ENCODE measurements around the gene ATP2A1.
"Not testable (repeated sequence)": the region's sequence is repeated elsewhere in the genome, so short reads cannot be mapped to it uniquely, and the experiment has no call there.

Gene ATP2A1

GRCh38 chr16:28863929-28864793, 14.1 kb upstream of the ATP2A1 start:
- DNase-seq, result no peak

GRCh38 chr16:28865001-28865688, 13.1 kb upstream of the ATP2A1 start:
- DNase-seq, result no peak

- DNase-seq, result no peak
These were observed 12.4 kb upstream of the ATP2A1 start for GRCh38 chr16:28865722-28866453.

- no peak for DNase-seq
These were observed 11.9 kb upstream of the ATP2A1 start for GRCh38 chr16:28866454-28866804.

- no peak for DNase-seq
These were observed 11.0 kb upstream of the ATP2A1 start for GRCh38 chr16:28867241-28867640.

GRCh38 chr16:28867646-28868045, 10.6 kb upstream of the ATP2A1 start:
- DNase-seq, result not testable (repeated sequence)

- no peak for DNase-seq
These were observed 9.1 kb upstream of the ATP2A1 start for GRCh38 chr16:28869201-28869600.

GRCh38 chr16:28872952-28873351, 5.3 kb upstream of the ATP2A1 start:
- DNase-seq, result no peak

GRCh38 chr16:28873543-28874201, 4.6 kb upstream of the ATP2A1 start:
- peak; percentile 1 to 8 for DNase-seq

- DNase-seq, result no peak
These were observed 3.9 kb upstream of the ATP2A1 start for GRCh38 chr16:28874406-28874805.

GRCh38 chr16:28875134-28876018, 2.9 kb upstream of the ATP2A1 start:
- DNase-seq, result no peak

- no peak for DNase-seq
These were observed 2.1 kb upstream of the ATP2A1 start for GRCh38 chr16:28876019-28876659.

- no peak for DNase-seq
These were observed 1.2 kb upstream of the ATP2A1 start for GRCh38 chr16:28876973-28877654.

- DNase-seq, result no peak
These were observed 660 bp upstream of the ATP2A1 start for GRCh38 chr16:28877655-28878000.

- DNase-seq, result peak in 1 of 2 experiments; percentile 27
These were observed 1.1 kb downstream of the ATP2A1 start for GRCh38 chr16:28879261-28879840.

- peak; percentile 69 to 71 for DNase-seq
These were observed 1.7 kb downstream of the ATP2A1 start for GRCh38 chr16:28879841-28880588.

GRCh38 chr16:28880589-28880915, 2.3 kb downstream of the ATP2A1 start:
- no peak for DNase-seq

GRCh38 chr16:28880955-28881354, 2.7 kb downstream of the ATP2A1 start:
- DNase-seq, result no peak

GRCh38 chr16:28881565-28881964, 3.3 kb downstream of the ATP2A1 start:
- DNase-seq, result not testable (repeated sequence)
